Pericardium fibroblast (primary cell): ENCODE data around the gene GDF7. TPM values are rescaled to one million over a fixed set of nuclear protein-coding genes. Genes with fewer than 3 reads are reported as not detected.

Experiments used
- total RNA-seq: library from RNA; depleted of rRNA; stranded (reverse); fragments of >200 nt; gene quantifications from 2 replicates; pipeline ENCODE4 v1.2.3, GENCODE V29; 2015

Gene GDF7
- 0.09 and 0.12 TPM in 2 replicates for total RNA-seq

GRCh38 chr2:20666304-20667150 is at the start of gene GDF7:
GDF7 (plus strand) TSS chr2:20667144; CDS start chr2:20667240, 96 bp downstream.

GRCh38 chr2:20650877-20651730 is 15.8 kb upstream of the GDF7 start, which contains the start of gene HS1BP3:
HS1BP3 (minus strand) TSS chr2:20651098; CDS start chr2:20651063, 35 bp downstream.

Other genes with a start within 250 kb of the GDF7 start
- 231 and 383 TPM in 2 replicates for gene RHOB, start 220.1 kb upstream of the GDF7 start, total RNA-seq
- 28.9 and 31.3 TPM in 2 replicates for gene HS1BP3, start 16.0 kb upstream of the GDF7 start, total RNA-seq
- gene LDAH, start 156.0 kb downstream of the GDF7 start, total RNA-seq = 12.6 and 14.7 TPM in 2 replicates